Suprapubic skin (tissue), 4 donors: ENCODE results near the gene PDE2A.

Experiments
- CTCF ChIP-seq, 2 donors: fragments of 200-600 bp in 1 of 2; fragments of 450-650 bp in 1 of 2; sonication (generic) in 1 of 2; IDR thresholded peaks; one replicate each; pipeline ENCODE4 v1.5.1; 2016 to 2019; ENCODE audit warnings: antibody characterized with exemption in 2 of 2, mild to moderate bottlenecking in 1 of 2, moderate library complexity in 1 of 2
- EP300 ChIP-seq: sonication (generic); formaldehyde crosslinking; IDR thresholded peaks from one replicate; pipeline ENCODE4 v1.6.1; 2017; ENCODE audit warnings: antibody characterized with exemption
- POLR2A ChIP-seq, 2 donors: fragments of 450-650 bp; IDR thresholded peaks; one replicate each; pipeline ENCODE4 v1.6.1; 2017; ENCODE audit warnings: antibody characterized with exemption in 2 of 2, mild to moderate bottlenecking in 2 of 2, moderate library complexity in 2 of 2
- POLR2AphosphoS5 ChIP-seq, 3 donors: sonication (generic); formaldehyde crosslinking; IDR thresholded peaks; one replicate each; pipeline ENCODE4 v1.6.1; 2017; ENCODE audit warnings: antibody characterized with exemption in 3 of 3

GRCh38 chr11:72587696-72588095, 86.5 kb downstream of the PDE2A start:
- no peak for TF ChIP-seq CTCF (IDR thresholded peaks at IDR 0.05)
- TF ChIP-seq EP300, result no peak
- no peak for TF ChIP-seq POLR2AphosphoS5 (IDR thresholded peaks at IDR 0.05)
- TF ChIP-seq POLR2A (IDR thresholded peaks at IDR 0.05), result no peak
